Activated CD8-positive, alpha-beta memory T cell treated with anti-CD3 and anti-CD28 coated beads, Interleukin-2, amount 50 U/mL, for 4 hours (primary cell): ENCODE measurements around the gene CHST7.
"Not testable (repeated sequence)": the region's sequence is repeated elsewhere in the genome, so short reads cannot be mapped to it uniquely, and the experiment has no call there.

ENCODE experiments used
- DNase-seq: peaks from one replicate; pipeline ENCODE4 v3.0.0-alpha.2; 2020

The CHST7 gene, protein sequence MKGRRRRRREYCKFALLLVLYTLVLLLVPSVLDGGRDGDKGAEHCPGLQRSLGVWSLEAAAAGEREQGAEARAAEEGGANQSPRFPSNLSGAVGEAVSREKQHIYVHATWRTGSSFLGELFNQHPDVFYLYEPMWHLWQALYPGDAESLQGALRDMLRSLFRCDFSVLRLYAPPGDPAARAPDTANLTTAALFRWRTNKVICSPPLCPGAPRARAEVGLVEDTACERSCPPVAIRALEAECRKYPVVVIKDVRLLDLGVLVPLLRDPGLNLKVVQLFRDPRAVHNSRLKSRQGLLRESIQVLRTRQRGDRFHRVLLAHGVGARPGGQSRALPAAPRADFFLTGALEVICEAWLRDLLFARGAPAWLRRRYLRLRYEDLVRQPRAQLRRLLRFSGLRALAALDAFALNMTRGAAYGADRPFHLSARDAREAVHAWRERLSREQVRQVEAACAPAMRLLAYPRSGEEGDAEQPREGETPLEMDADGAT

GRCh38 chrX:46573331-46573891 lies at the start of gene CHST7:
TSS of gene CHST7 (plus strand) at chrX:46573765. CDS start at chrX:46573932, 167 bp downstream.
- DNase-seq, result peak; percentile 62

DNA sequence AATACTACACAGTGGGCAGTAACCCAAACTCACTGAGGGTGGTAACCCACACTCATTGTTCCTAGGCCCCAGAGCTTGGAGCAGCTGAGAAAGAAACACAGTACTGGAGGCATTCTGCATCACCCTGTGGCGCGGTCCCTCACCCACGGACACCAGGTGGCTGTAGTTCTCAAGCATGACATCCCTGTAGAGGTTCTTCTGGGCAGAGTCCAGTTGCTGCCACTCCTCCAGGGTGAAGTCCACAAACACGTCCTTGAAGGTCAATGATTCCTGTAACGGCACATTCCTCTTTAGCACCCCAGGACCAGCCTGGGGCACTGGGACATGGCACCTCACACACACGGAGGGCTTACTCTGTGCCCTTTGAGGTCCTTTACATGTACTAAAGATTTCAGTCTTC lies 44.9 kb upstream of the CHST7 start:
- not testable (repeated sequence) for DNase-seq

DNA sequence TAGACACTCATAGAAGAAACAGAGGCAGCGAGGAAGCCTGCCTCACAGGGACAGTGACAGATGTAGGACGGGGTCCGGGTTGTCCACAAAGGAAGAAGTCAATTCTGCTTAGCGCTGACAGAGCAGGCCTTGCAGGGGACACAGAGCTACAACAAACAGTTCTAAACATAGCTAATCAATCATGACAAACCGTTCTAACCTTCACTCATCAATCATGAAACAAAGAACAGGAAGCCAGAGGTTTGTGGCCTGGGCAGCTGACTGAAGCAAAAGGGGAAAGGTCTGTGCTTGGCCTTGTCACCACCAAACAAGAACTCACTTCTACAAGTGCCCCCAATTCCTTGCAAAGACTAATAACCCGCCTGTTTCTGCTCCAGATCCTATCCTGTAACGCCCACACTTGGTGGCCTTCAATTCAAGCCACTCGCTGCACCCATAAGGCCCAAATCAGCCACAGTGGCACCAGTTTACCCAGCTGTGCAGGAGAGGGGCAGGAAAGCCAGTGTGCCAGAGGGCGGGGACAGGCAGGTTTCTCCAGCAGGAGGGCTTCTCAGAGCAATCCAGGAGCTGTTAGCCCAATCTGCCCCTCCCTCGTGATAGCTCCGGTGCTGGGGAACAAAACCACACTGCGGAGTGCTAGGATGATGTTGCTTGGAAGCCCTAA lies 43.7 kb upstream of the CHST7 start:
- not testable (repeated sequence) for DNase-seq

DNA sequence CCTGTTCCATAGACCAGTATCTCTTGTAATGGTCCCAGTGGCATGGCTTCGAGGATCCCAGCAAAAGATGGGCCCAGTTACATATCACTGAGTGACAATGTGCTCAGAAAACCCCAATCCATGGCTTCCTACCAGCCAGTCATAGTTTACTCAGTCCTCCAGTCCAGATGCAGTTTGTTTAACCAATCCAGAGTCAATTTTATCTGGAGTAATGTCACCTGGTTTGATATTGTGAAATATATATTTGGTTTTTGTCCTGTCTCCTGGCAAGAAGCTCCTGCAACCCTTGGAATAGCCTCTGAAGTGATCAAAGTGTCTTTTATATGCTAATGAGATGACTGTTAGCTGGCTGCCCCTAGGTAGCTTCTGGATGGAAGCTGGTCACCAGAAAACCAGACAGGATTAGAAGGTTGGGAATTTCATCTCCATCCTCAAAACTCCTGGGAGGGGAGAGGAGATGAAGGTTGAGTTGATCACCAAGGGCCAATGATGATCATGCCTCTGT lies 43.1 kb upstream of the CHST7 start:
- DNase-seq, result not testable (repeated sequence)

DNA sequence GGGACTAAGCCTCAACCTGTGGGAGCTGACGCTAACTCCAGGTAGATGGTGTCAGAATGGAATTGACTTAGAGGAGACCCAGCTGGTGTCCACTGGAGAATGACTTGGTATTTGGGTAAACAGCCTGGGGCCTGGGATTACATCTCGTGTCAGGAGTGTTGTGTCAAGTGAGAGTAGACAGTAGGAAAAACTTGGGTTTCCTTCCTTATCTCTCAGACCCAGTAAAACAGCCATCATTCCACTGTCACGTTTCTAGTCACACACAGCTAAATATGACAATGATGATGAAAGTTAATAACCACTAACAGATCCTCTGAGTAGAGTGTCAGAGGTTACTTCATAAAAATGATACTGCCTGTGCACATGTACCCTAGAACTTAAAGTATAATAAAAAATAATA lies 42.1 kb upstream of the CHST7 start:
- DNase-seq, result no peak

- DNase-seq, result no peak
Observed at GRCh38 chrX:46543441-46543840, 30.1 kb upstream of the CHST7 start.

GRCh38 chrX:46544527-46544926 lies 29.0 kb upstream of the CHST7 start:
- DNase-seq, result not testable (repeated sequence)

DNA sequence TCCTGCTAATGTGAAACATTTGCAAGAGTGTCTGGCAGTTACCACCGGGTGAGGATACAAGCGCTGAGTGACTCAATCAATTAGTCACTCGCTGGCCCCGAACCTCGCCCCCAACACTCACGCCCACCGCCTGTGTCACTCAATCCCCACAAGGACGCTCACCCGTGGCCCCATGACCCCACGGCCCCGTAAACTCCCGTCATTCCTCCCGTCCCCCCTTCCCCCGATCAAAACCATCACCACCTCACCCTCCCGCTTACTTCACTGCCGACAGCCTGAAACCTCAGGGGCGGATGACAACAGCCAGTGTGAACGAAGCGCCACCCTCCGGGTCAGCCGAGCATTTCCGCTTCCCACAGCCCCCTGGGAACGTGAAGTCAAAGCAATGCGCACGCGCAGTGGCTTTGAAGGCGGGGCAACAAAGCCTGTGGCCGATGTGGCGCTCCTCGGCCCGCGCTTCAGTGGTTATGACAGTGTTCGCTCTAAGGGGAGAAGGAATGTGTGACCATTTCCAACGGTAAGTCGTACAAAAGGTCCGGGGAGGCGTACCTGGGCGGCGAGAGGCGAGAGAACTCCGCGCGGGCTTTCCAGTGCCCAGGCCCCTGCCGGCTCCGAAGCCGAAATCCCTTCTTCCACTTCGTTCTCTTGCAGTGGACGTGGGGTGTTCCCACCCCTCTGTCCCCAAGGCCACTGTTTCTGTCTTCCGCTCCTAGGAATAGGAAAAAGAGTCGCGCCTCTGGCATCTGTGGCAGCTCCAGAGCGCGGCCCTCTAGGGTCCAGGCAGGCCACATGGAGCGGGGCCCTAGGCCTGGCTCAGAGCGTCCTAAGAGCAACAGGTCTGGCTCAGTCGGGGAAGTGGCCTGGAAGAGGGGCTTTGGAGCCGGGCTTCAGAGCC lies 28.2 kb upstream of the CHST7 start, which contains the start of gene ZNF674:
ZNF674 (minus strand) TSS at position 311 of the 895 bp plus-strand sequence. CDS start 3,334 bp downstream, outside the sequence.
- peak; percentile 91 for DNase-seq

- no peak for DNase-seq
Observed at GRCh38 chrX:46547857-46548256, 25.7 kb upstream of the CHST7 start.

- no peak for DNase-seq
Observed at GRCh38 chrX:46549914-46550313, 23.7 kb upstream of the CHST7 start.

DNA sequence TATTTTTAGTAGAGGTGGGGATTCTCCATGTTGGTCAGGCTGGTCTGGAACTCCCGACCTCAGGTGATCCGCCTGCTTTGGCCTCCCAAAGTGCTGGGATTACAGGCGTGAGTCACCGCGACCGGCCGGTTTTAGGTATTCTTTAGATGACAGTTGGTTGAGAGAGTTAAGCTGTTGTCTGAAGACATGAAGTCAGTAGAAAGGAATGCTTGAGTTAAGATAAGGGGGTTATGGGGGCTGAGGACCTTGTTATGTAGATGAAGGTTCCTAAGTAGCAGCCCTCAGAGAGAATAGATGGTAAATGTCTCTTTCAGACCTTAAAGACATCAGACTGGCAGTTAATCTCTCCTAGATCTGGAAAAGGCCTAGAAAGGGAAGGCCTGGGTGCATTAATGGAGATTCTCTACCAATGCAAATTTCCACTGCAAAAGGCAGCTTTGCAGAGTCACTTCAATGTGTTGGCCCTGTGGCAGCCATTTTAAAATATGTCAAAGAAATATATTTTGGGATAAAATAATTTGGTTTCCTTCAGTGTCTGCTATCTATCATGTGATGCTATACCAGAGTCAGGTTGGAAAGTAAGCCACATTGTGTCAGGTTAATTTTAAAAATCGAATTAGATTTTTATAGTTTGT lies 22.0 kb upstream of the CHST7 start:
- no peak for DNase-seq

DNA sequence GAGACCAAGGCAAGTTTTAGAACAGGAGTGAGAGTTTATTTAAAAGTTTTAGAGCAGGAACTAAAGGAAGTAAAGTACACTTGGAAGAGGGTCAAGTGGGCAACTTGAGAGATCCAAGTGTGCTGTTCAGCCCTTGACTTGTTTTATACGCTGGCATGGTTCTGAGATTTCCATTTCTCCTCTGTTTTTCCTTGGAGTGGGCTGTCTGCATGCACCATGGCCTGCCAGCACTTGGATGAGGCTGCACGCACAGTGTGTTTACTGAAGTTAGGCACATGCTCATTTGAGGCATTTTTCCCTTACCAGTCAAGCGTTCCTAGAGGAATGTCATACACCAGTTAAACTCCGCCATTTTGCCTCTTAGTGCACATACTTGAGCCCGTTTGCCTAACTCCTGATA lies 19.6 kb upstream of the CHST7 start:
- DNase-seq, result no peak

- no peak for DNase-seq
Observed at GRCh38 chrX:46554942-46555341, 18.6 kb upstream of the CHST7 start.

DNA sequence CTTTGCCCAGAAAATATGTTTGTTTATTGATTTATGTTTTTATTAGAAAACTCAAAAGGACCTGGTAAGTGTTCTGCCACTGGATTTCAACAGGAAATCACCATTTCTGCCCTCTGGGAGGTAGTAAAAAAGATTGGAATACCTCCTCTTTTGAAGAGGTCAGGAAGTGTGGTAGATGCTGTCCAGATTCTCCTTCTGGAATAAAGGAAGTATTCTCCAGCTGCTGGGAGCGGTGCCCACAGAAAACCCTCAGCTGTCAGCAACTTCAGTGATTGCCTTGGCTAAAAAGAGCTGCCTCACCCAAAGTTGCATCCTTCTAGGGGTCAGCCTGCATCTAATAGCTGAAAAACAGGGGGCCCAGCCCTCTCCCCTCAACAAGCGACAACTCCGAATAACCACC lies 14.5 kb upstream of the CHST7 start:
- DNase-seq, result no peak

DNA sequence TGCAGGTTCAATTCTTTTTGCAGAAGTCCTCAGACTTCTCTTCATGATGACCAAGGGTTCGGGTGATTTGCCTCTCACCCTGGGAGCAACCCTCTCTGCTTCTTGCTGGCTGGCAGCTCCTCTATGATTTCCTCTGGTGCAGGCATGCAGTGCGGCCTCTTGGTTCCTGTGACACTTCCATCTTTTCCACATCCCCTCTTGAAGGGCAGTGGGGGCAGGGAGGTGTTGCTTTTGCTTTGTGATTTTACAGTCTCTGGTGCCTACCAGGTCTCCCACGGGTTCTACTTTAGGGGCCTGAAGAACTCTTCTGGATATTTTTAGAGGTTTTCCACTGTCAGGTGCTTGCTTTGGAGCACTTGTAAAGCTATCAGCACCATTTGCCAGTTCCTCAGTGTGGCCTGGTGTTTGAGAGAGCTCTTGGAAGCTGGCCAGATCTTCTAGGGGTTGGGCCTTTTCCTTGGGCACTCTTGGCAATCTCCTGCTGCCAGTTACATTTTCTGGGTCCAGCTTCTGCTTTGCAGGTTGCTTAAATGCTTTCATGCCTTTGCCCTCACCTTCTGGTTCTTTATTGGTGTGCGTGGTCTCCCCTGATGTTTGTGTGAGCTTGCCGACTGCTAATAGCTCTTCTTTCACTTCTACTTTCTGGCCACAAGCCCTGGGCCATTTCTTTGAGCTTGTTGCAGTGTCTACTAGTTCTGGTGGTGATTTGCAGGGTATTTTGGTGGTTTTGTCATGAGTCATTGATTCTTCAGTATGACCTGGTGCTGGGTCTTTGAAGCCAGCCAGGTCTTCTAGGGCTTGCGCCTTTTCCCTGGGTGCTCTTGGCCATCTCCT lies 11.5 kb upstream of the CHST7 start:
- DNase-seq, result no peak

DNA sequence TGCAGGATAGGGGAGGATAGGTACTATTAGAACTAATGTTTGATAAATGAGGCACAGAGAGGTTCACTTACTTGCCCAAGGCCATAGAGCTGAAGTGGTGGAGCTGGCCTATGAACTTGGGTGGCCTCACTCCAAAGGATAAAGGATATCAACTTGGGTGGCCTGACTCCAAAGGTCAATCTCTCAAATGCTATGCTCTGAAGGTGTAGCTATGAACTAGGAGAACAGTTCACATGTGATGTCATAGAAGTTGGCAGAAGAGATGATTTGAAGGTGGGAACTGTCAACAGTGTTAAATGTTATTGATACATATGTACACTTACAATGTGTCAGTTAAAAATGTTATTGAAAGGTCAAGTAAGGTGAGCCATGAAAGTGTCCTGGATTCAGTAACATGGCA lies 6.2 kb upstream of the CHST7 start:
- DNase-seq, result no peak

DNA sequence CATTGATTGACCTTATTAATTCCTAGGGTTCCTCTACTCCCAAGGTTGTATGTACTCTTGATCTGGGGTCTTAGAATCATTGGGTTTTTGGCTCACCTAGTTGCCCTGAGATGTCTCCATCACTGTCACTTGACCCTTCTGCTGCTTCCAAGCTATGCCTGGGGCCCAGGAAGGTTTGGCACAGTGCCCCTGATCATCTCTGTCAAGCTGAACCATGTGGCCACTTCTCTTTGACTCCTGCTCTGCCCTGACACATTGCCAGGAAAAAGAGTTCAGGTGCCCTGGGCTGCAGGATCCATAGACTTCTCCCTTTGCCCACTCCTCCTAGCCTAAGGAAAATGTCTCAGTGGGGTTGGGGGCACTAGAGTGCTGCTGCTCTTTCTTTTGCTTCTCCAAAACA lies 3.9 kb upstream of the CHST7 start:
- no peak for DNase-seq

DNA sequence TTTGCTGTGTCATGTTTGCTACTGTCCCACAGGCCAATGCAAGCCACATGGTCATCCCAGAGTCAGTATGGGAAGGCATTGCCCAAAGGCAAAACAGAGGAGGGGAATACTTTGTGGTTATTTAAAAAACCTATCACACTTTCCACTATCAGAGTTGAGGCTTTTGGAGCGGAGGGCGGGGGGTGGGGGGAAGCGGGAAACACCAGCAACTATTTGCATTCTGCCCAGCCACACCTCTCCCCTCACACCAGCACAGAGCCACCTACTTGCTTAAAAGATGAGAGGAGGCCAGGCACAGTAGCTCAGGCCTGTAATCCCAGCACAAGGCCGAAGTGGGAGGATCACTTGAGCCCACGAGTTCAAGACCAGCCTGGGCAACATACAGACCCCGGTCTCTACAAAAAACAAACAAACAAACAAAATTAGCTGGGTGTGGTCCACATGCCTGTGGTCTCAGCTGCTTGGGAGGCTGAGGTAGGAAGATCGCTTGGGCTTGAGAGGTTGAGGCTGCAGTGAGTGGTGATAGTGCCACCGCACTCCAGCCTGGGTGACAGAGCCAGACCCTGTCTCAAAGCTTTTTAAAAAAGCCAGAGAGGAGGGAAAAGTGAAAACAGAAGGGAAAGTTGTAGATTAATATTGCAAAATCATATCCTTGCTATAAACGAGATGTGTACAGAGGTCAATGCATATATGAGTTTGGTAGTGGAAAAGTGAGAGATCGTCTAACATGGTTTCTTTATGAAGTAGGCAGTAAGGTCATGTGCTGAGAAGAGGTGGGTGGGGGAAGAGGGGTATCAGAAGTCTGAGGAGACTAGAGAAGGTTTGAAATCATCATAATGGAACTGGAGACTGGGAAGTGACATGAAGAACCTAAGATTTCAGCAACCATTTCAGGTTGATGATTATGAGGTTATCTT lies 1.9 kb upstream of the CHST7 start:
- no peak for DNase-seq

GRCh38 chrX:46572340-46572936 lies 1.1 kb upstream of the CHST7 start:
- peak; percentile 20 for DNase-seq
